MM.1S (cell line): ENCODE results near the gene CYP4V2.

ENCODE experiments used
- DNase-seq: peaks from one replicate; pipeline ENCODE4 v3.0.0-alpha.2; 2015
- H2AFZ ChIP-seq: fragments of 300-600 bp; sonication (generic); 2 replicates; pipeline ENCODE4 v1.6.0; 2016; ENCODE audit warnings: antibody characterized with exemption, low read length
- H3F3A ChIP-seq: fragments of 300-600 bp; sonication (generic); 2 replicates; pipeline ENCODE4 v1.6.1; 2016; ENCODE audit warnings: mild to moderate bottlenecking, antibody characterized with exemption, low read length, moderate library complexity, mixed read lengths; ENCODE audit not compliant: insufficient read depth
- H3K27ac ChIP-seq: fragments of 300-600 bp; sonication (generic); 2 replicates; pipeline ENCODE4 v1.5.1; 2016; ENCODE audit warnings: mild to moderate bottlenecking, low read length
- H3K27me3 ChIP-seq: fragments of 300-600 bp; sonication (generic); replicated peaks from 2 replicates; pipeline ENCODE4 v1.6.0; 2016; ENCODE audit warnings: low read length; ENCODE audit not compliant: insufficient read depth
- H3K36me3 ChIP-seq: fragments of 300-600 bp; sonication (generic); replicated peaks from 2 replicates; pipeline ENCODE4 v1.6.1; 2016; ENCODE audit warnings: mild to moderate bottlenecking, low read length, mixed read lengths; ENCODE audit not compliant: insufficient read depth
- H3K4me1 ChIP-seq: fragments of 300-600 bp; sonication (generic); 2 replicates; pipeline ENCODE4 v1.6.1; 2016; ENCODE audit warnings: low read length, mixed read lengths
- H3K4me2 ChIP-seq: fragments of 300-600 bp; sonication (generic); 2 replicates; pipeline ENCODE4 v1.6.0; 2016; ENCODE audit warnings: low read depth, low read length
- H3K4me3 ChIP-seq: fragments of 300-600 bp; sonication (generic); 2 replicates; pipeline ENCODE4 v1.5.1; 2016; ENCODE audit warnings: low read length, mixed read lengths
- H3K79me2 ChIP-seq: fragments of 300-600 bp; sonication (generic); 2 replicates; pipeline ENCODE4 v1.6.1; 2016; ENCODE audit warnings: mixed run types, low read length, mixed read lengths
- H3K9ac ChIP-seq: fragments of 300-600 bp; sonication (generic); 2 replicates; pipeline ENCODE4 v1.6.1; 2016; ENCODE audit warnings: low read length, mixed read lengths
- H3K9me2 ChIP-seq: fragments of 300-600 bp; sonication (generic); replicated peaks from 2 replicates; pipeline ENCODE4 v1.6.1; 2016; ENCODE audit warnings: mild to moderate bottlenecking, low read length, mixed read lengths; ENCODE audit not compliant: insufficient read depth
- H3K9me3 ChIP-seq: fragments of 300-600 bp; sonication (generic); replicated peaks from 2 replicates; pipeline ENCODE4 v1.6.1; 2016; ENCODE audit warnings: mild to moderate bottlenecking, low read length, mixed read lengths; ENCODE audit not compliant: insufficient read depth
- H4K20me1 ChIP-seq: fragments of 300-600 bp; sonication (generic); 2 replicates; pipeline ENCODE4 v1.6.1; 2016; ENCODE audit warnings: mild to moderate bottlenecking, low read length, moderate library complexity, mixed read lengths; ENCODE audit not compliant: insufficient read depth
- EZH2 ChIP-seq: fragments of 300-600 bp; sonication (generic); optimal IDR thresholded peaks from 2 replicates; pipeline ENCODE3; 2017; ENCODE audit warnings: low read depth, mild to moderate bottlenecking, antibody characterized with exemption, low read length, mixed read lengths
- EZH2phosphoT487 ChIP-seq: fragments of 300-600 bp; sonication (generic); IDR thresholded peaks from 2 replicates; pipeline ENCODE4 v1.6.1; 2018; ENCODE audit warnings: antibody characterized with exemption, low read length
- TF ChIP-seq, protein P1 (sequence below): fragments of 300-600 bp; sonication (generic); IDR thresholded peaks from 2 replicates; pipeline ENCODE4 v1.5.1; 2016; ENCODE audit warnings: antibody characterized with exemption, low read length, mixed read lengths

CYP4V2 gene

DNA sequence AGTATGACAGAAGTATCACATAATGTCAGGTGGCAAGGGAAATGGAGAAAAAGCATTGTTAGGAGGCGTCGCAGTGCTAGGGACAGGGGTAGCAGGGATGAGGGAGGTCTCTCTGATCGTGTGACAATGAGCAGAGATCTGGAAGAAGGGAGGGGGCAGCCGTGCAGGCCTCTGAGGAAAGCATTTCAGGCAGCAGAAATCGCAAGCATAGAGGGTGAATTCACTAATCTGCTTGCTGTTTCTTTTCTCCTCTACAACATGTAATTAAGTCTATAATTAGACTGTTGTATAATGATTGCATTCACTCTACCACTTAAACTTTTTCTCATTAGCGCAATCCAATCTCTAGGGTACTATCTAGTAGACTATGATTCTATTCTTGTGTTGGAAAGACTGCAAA lies 9.1 kb downstream of the CYP4V2 start:
- no peaks in the 10 kb centered on the region for H4K20me1 ChIP-seq
- H3K9me2 ChIP-seq, result no peaks in the 10 kb centered on the region
- H3K9ac ChIP-seq, result no peak overlapping the region
- TF ChIP-seq EZH2, result no peak
- TF ChIP-seq, protein P1, sequence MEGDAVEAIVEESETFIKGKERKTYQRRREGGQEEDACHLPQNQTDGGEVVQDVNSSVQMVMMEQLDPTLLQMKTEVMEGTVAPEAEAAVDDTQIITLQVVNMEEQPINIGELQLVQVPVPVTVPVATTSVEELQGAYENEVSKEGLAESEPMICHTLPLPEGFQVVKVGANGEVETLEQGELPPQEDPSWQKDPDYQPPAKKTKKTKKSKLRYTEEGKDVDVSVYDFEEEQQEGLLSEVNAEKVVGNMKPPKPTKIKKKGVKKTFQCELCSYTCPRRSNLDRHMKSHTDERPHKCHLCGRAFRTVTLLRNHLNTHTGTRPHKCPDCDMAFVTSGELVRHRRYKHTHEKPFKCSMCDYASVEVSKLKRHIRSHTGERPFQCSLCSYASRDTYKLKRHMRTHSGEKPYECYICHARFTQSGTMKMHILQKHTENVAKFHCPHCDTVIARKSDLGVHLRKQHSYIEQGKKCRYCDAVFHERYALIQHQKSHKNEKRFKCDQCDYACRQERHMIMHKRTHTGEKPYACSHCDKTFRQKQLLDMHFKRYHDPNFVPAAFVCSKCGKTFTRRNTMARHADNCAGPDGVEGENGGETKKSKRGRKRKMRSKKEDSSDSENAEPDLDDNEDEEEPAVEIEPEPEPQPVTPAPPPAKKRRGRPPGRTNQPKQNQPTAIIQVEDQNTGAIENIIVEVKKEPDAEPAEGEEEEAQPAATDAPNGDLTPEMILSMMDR, result no peak
- TF ChIP-seq EZH2phosphoT487, result no peak
- no peak overlapping the region for H3K27ac ChIP-seq
- no peak overlapping the region for H3K4me3 ChIP-seq
- H2AFZ ChIP-seq, result no peak overlapping the region
- H3K4me2 ChIP-seq, result no peak overlapping the region
- DNase-seq, result no peak
- H3K79me2 ChIP-seq, result no peaks in the 10 kb centered on the region
- no peaks in the 10 kb centered on the region for H3K36me3 ChIP-seq
- H3K27me3 ChIP-seq, result no peaks in the 10 kb centered on the region
- H3K4me1 ChIP-seq, result peaks cover 15% of the 10 kb centered on the region
- H3F3A ChIP-seq, result peaks cover 20% of the 10 kb centered on the region
- H3K9me3 ChIP-seq, result no peaks in the 10 kb centered on the region

DNA sequence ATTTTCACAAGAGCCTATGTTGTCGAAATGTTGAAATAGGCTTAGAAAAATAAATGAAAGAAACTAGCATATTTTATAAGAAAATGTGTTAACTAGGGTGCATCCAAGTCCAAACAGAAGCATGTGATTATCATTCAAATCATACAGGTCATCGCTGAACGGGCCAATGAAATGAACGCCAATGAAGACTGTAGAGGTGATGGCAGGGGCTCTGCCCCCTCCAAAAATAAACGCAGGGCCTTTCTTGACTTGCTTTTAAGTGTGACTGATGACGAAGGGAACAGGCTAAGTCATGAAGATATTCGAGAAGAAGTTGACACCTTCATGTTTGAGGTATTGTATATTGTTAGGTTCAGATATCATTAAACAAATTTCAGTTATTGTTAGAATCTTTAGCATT lies 9.6 kb downstream of the CYP4V2 start:
- no peaks in the 10 kb centered on the region for H3K9me2 ChIP-seq
- no peak overlapping the region for H3K9ac ChIP-seq
- no peak overlapping the region for H2AFZ ChIP-seq
- no peak overlapping the region for H3K27ac ChIP-seq
- no peak for TF ChIP-seq EZH2
- no peak for TF ChIP-seq EZH2phosphoT487
- TF ChIP-seq, protein P1, result no peak
- H3K27me3 ChIP-seq, result no peaks in the 10 kb centered on the region
- no peaks in the 10 kb centered on the region for H3K79me2 ChIP-seq
- no peak for DNase-seq
- no peaks in the 10 kb centered on the region for H4K20me1 ChIP-seq
- no peaks in the 10 kb centered on the region for H3K36me3 ChIP-seq
- H3K4me2 ChIP-seq, result no peak overlapping the region
- H3F3A ChIP-seq, result peaks cover 20% of the 10 kb centered on the region
- H3K9me3 ChIP-seq, result no peaks in the 10 kb centered on the region
- H3K4me1 ChIP-seq, result peaks cover 15% of the 10 kb centered on the region
- H3K4me3 ChIP-seq, result no peak overlapping the region

- TF ChIP-seq EZH2phosphoT487, result no peak
- TF ChIP-seq, protein P1, result peak; percentile 97
- no peaks in the 10 kb centered on the region for H3K79me2 ChIP-seq
- H3F3A ChIP-seq, result peaks cover 20% of the 10 kb centered on the region
- H3K9me3 ChIP-seq, result no peaks in the 10 kb centered on the region
- H4K20me1 ChIP-seq, result no peaks in the 10 kb centered on the region
- H3K27me3 ChIP-seq, result no peaks in the 10 kb centered on the region
- peak overlapping the region; percentile 52; the same call in 1 of the 2 replicates for H2AFZ ChIP-seq
- no peaks in the 10 kb centered on the region for H3K9me2 ChIP-seq
- H3K27ac ChIP-seq, result peak overlapping the region; percentile 26; the same call in 1 of the 2 replicates
- peak overlapping the region; percentile 11; the same call in 1 of the 2 replicates for H3K4me3 ChIP-seq
- peak; percentile 89 for DNase-seq
- peak overlapping the region; percentile 12; the same call in 1 of the 2 replicates for H3K9ac ChIP-seq
- H3K4me1 ChIP-seq, result peaks cover 15% of the 10 kb centered on the region
- no peaks in the 10 kb centered on the region for H3K36me3 ChIP-seq
- H3K4me2 ChIP-seq, result peak overlapping the region; percentile 39
These were observed 10.3 kb downstream of the CYP4V2 start for GRCh38 chr4:186201535-186202230.
